ENCODE results near the gene FMO1. TPM values are rescaled to one million over a fixed set of nuclear protein-coding genes. Genes with fewer than 3 reads are reported as not detected.

Gene FMO1
- total RNA-seq, 1 donor from 2014 or later: 0.54 TPM

DNA sequence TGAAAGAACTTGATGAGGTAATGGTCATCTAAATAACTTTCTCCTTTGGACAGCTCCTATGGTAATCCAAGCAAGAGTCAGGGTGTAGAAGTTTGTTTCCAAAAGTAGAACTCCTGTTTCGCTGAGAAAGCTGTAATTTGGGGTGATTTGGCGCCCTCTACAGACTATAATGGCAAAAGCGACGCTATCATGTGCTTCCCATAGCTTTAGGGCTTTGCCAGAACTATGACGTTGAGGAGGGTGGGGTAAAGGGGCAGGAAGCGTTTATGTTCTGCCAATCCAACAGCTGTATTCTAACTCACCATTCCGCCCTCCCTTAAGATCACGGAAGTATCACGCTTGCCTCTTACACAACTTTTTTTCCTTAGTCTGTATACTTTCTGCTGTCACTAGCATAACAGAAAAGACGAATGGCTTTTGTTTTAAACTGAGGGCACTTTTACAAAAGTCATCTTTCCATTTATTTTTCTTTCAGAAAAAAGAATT is 65.6 kb downstream of the FMO1 start, which contains the start of gene FMO4:
Gene FMO4 (plus strand): TSS at position 349 of the 486 bp plus-strand sequence. CDS start 5,643 bp downstream, outside the sequence.
- intact Hi-C loops (cut with DNase I): loop anchor here (2.0 to 10.0 kb wide), 3 partner anchors 69 to 349 kb away; no protein-coding TSS in a partner anchor
- DNase-seq (peak; percentile 68), ATAC-seq (ENCODE audit: poor library complexity) (peak; percentile 100)

DNA sequence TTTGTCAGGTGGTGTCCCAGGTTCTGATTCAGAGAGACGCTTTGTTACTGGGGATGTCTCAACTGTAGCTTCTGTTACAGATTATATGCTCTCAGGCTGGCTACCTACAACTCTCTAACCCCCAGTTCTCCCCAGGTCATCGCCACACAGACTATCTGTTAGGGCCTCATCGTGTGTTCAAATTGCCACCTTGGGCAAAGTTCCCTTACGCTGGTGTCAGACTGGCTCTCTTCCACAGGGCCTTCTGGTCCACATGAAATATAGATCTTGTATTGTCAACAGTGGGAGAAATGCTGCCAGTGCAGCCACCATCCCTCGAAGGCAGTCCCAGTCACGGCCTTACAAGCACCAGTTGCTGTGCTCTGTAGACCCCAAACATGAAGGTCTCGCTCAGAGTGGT is 81.0 kb downstream of the FMO1 start:
- intact Hi-C loops (cut with DNase I): no loop called here
- DNase-seq (no peak), ATAC-seq (ENCODE audit: poor library complexity) (no peak)

DNA sequence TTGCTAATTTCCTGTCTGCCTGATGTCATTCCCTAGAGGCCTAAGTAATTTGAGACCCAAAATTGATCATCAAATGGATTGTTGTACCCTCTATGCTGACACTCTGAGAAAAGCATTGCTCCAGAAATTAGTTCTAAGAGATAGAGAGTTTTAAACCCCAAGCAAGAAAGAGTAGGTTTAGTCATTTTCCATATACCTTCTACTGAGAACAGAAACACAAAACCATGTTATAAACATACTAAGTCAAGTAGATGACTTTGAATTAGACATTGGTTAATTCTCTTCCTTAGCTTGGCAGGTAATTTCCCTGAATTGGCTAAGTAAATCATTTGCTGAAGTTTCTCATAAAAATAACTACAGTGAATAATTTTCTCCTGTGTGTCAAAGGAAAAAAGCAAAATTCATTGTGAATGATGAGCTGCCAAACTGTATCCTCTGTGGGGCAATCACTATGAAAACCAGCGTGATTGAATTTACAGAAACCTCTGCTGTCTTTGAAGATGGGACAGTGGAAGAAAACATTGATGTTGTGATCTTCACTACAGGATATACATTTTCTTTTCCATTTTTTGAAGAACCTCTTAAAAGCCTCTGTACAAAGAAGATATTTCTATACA is 85.8 kb downstream of the FMO1 start:
- no peak for DNase-seq
- intact Hi-C loops (cut with DNase I): no loop called here
- no peak for ATAC-seq (ENCODE audit: poor library complexity)

Other genes with a start within 250 kb of the FMO1 start
- 1.2 TPM for gene FMO3, start 157.6 kb upstream of the FMO1 start, total RNA-seq
- 59.2 TPM for gene FMO2, start 63.2 kb upstream of the FMO1 start, total RNA-seq
- gene FMO4, start 65.7 kb downstream of the FMO1 start, total RNA-seq: 3.8 TPM
- gene PRRC2C, start 237.0 kb downstream of the FMO1 start, total RNA-seq: 40.3 TPM

Data from Right ventricle myocardium superior (tissue), 1 donor.